Stimulated activated CD4-positive, alpha-beta T cell treated with anti-CD3 and anti-CD28 coated beads, Interleukin-2, amount 100 ng/mL, for 48 hours (primary cell): ENCODE data around the gene BPIFB2.

Experiments used
- DNase-seq, 2 donors: peaks; one replicate each; pipeline ENCODE4 v3.0.0-alpha.2; 2020

Gene BPIFB2

DNA sequence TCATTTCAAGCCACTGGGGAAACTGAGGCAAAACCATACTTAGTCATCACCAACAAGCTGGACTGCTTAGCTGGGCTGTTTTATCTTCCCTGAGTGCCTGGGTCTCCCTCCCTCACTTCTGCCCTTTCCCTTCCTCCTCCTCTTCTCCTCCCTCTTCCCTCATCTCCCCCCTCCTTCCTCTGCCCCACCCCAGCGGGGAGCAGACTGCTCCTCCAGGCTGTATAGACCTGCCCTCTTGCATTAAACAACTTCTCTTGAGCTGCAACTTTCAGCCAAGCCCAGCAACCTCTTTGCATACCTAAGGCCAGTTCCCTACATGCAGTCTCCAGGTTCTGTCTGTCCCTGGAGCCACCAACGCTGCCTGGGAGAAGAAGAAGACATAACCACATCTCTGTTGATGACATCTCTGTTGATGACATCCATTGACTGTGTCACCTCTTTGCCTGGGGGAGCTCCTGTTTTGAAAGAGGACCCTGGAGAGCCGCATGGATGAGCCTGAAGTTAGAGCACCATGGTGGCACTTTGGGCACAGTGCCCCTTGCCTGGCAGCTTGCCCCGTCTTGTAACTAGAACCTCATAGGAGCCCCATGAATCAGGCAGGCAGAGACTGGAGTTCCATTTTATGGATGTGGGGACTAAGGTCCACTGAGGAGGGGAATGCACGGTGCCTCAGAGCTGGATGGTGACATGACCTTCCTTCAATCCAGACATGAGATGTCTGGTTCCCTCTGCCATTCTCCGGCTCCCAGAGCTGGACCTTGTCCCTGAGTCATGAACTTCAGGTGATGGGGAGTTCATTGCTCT lies 16.1 kb downstream of the BPIFB2 start:
- DNase-seq: no peak

DNA sequence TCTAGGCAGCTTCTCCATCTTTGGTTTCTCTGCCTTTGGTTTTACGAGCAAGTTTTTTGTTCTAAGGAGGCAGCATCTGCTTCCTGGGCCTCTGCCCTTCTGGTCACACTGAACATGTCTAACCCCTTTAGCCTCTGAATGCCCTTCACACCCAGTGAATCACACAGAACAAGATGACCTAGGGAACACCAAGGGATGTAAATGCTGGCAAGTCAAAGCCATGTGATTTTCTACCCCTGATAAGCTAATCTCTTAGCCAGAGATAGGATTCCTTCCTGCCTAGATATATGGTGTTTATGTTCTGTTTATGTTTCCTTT lies 16.7 kb downstream of the BPIFB2 start:
- DNase-seq: no peak

DNA sequence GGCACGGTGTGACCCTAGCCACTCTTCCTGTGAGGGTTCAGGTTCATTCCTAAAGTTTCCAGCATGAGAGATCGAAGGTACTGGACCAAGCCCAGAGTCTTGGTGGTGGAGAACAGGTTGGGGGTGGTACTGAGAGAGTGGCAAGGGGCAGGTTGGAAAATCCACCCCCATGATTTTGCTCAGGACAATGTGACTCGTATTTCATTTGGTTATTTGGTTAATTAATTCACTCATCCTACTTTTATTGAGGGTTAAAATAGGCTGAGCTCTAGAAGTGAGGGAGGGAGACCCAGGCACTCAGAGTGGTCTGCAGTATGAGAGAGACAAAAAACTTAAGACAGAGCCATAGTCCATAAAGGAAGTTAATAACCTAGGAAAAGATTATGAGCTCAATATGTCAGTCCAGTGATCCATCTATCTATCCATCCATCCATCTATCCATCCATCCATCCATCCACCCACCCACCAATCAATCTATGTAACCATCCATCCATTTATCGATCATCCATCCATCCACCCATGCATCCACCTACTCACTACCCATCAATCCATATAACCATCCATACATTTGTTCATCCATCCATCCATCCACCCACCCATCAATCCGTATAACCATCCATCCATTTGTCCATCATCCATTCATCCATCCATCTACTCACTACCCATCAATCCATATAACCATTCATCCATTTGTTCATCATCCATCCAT lies 17.3 kb downstream of the BPIFB2 start:
- DNase-seq: no peak

DNA sequence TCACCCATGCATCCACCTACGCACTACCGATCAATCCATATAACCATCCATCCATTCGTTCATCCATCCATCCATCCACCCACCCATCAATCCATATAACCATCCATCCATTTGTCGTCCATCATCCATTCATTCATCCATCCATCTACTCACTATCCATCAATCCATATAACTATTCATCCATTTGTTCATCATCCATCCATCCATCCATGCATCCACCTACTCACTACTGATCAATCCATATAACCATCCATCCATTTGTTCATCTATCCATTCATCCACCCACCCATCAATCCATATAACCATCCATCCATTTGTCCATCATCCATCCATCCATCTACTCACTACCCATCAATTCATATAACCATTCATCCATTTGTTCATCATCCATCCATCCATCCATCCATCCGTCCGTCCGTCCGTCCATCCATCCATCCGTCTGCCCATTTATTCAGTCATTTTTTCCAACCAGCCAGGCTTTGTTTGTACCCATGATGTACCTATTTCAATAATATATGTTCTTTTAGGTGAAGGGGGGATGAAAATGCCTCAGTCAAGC lies 17.9 kb downstream of the BPIFB2 start:
- no peak for DNase-seq

DNA sequence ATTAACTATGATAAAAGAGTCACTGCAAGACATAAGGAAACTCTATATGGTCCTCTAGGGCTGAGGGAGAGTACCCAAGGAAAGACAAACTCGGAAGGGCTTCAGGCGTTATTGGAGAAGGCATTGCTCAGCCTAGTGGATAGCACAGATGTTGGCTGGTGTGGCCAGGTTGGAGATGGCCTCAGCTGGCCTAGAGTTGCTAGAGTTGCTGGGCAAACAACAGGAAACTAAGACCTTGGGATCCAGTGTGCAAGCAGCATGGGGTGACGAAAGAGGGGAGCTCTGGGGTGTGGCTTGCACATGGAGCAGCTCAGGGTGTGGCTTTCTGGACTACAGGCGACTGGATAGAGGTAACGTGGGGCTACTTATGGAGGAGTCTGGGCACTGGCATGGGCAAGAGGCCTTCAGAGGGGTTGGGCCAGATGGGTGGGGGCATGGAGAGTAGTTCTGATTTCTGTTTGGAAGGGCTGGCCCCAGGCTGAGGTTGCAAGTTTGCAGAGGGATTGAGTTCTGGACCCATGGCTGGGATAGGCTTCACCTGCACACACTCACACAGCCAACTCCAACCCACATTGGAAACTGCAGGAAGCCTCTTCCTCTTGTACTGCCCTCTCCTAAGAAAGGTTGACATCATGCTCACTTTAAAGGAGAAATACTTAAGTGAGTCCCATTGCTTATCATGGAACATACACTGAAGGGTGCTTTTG lies 18.7 kb downstream of the BPIFB2 start:
- DNase-seq: no peak

DNA sequence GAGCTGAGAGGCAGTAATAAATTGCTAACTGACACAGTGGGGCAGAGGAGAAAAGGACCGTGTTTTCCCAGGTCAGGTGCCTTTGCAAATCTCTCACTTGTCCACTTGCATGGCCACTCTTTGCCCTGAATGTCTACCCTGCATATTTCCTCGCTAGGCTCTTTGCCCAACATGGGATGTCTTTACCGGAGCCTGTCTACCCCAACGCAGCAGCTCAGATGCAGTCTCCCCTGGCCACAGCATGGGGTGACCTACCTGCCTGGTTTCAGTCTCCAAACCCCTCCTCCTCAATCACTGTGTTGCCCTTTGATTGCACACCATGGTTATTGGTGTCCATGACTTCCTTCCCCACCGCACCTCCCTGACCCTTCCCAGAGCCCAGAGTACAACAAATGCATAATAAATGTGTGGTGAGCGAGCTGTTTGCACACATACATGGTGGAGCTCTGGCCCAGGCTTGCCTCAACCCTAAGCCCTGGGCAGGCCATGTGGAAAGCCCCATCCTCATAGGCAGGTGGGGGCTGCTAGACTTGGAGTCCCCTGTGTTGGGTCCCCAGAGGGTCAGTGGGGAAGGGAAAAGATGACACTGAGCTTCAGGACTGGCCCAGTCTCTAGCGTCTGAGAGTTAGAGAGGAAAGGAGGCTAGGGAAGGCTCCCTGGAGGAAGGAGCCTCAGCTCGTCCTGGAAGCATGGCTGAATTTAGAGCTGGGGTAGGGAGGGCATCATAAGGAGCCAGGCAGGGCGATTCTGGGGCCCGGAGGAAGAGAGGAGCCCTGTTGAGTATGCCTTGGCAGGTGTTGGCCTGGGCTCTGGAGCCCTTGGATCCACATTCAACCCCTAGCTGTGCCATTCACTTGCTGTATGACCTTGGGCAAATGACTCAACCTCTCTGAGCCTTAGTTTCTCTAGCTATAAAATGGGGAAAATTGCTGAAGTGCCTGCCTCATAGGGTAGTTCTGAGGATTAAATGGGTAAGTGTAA lies 19.6 kb downstream of the BPIFB2 start:
- no peak for DNase-seq

DNA sequence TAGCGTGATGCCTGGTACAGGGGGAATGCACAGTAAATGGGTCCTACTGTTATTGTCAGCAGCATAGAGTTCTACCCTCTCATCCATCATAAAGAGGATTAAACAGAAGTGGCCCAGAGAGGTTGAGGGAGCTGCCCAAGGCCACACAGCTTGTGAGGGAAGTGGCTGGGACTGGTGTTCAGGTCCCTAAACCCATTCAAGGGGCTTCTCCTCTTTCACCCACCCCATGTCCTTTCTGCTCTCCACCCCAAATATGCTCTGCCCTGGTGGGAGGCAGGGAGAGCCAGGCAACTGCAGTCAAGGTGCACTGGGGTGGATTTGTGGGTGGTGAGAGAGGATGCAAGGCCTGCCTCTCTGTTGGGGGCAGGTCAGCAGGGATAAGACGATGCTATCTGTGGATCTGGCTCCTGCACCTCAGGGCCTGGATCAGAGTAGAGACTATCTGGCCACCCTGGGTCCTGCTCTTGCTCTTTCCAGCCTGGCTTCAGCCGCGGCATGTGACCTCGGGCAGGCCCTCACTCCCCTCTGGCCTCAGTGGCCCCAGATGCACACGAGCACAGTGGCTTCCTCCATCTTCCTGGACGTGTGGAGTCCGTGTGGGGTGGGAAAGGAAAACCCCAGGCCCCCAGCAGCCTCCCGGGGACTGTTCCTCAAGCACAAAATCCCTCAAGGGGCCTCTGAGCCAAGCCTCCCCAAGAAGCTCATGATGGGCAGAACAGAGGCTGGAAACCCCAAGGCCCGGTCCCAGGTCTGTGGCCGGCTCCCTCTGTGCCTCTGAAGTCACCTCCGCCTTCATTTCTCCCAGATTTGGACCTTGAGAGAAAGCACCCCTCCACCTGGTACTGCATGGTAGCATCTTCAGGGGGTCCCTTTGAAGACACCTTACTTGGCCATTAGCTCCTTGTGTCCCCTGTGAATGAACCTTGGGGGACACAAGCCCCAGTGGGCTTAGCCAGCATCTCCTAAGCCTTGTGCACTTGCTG lies 20.6 kb downstream of the BPIFB2 start:
- DNase-seq: no peak

DNA sequence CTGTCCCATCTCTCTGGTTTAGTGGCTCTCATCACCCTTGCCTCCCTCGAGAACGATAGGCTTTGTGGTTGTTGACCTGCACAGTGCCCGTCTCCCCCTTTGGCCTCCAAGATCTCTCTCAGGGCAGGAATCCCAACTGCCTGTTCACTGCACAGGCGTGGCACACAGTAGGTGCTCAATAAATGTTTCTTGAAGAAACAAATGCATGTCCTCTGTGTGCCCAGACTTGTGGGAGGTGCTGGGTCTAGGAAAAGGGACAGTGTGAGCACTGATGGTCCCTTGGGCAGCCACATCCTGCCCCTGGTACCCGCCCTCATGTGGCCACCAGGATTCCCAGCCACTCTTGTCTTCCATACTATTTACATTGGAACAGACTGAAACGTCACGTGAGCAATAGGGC lies 21.4 kb downstream of the BPIFB2 start:
- DNase-seq: no peak

DNA sequence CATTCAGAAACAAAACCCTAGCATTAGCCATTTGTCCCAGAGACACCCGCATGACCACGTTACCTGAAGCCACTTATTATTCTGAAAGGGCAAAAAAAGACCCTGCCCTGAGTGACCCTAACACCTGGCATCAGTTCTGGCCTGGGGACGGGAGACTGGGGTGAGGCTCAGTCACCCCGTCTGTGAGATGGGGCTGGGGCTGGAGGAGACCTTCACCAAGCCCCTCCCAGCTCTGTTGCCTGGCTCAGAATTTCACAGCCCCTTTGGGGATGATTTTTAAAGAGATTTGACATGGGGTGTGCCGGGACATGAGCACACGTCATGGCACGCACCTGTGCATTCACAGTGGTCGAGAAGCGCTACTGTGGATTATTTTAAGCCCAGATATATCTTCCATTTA lies 22.6 kb downstream of the BPIFB2 start:
- DNase-seq: no peak

DNA sequence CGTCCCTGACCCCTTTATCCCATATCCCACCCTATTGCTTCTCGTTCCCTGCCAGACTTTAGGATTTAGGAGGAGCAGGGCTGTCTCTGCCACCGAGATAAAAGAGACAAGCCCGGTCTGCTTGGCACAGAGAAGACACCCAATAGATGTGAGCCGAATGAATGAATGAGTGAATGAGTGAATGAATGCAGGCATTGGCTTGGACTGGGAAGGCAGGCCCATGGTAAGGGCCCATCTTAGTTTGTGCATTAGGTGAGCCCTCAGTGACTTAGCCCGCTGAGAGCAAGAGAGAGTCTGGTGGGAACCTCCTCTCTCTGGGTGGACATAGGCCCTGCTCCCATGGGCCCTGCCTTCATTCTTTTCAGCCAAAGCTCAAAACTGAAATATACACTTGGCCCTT lies 23.1 kb downstream of the BPIFB2 start:
- no peak for DNase-seq

DNA sequence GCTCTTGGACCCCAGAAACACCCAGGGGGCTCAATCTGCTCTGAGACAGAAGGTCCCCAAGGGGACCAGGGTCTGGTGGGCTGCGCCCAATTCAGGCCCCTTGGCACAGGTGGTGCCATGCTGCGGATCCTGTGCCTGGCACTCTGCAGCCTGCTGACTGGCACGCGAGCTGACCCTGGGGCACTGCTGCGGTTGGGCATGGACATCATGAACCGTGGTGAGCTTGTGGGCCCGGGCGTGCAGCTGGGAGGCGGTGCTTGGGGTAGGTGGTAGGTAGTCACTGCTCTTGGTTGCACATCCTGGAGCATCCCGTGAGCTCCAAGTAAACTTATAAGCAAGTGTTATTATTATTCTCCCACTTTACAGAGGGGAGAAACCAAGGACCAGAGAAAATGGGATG lies 24.0 kb downstream of the BPIFB2 start, which contains the start of gene BPIFB6:
Gene BPIFB6, plus strand, starts transcription at position 118 of the 400 bp plus-strand sequence. Its CDS starts 0 bp downstream, at position 118.
- DNase-seq: no peak

DNA sequence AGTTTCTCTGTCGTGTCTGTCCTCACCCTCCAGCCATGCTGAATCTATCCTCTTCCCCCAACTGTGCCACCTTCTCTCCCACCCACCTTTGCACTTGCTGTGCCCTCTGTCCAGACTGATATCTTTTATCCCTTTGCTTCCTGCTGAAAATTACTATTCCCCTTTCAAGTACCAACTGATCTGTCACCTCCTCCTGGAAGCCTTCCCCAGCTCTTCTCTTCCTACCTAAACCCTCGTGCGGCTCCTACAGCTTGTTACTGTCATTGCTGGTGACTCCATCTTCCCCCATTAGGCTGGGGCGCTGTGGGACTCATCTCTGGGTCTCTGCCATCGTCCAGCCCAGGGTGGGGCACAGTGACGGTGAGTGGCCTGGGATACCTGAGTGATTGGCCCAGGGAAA lies 25.1 kb downstream of the BPIFB2 start:
- DNase-seq: no peak

DNA sequence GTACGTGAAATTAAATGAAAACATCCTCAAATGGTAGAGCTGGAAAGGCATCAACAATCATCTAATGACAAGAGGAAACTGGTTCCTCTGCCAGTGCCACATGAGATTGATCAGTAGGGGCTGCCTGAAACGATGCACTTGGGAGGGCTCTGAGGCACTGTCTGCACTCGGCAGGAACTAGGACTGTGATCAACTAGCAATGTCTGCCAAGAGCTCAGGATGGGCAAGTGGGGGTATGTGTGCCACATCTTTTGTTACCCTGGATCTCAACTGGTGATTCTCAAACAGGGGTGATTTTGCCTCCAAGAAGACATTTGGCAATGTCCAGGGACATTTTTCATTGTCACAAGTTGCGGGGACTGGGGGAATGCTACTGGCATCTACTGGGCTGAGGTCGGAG lies 25.9 kb downstream of the BPIFB2 start:
- no peak for DNase-seq

DNA sequence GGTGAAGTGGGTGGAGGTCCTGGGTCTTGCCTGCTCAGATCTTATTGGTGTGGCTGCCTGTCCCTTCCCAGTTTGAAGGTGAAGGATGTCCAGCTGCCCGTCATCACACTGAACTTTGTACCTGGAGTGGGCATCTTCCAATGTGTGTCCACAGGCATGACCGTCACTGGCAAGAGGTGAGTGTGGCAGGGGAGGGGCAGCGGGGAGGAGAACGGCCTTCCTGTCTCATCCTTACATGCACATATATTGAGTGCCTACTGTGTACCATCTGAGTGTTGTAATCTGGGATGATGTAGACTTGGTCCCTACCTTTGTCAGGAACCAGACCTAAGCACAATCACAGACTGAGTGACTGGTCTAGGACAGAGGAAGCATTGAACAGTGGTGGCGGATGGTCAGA lies 26.6 kb downstream of the BPIFB2 start:
- DNase-seq: no peak

DNA sequence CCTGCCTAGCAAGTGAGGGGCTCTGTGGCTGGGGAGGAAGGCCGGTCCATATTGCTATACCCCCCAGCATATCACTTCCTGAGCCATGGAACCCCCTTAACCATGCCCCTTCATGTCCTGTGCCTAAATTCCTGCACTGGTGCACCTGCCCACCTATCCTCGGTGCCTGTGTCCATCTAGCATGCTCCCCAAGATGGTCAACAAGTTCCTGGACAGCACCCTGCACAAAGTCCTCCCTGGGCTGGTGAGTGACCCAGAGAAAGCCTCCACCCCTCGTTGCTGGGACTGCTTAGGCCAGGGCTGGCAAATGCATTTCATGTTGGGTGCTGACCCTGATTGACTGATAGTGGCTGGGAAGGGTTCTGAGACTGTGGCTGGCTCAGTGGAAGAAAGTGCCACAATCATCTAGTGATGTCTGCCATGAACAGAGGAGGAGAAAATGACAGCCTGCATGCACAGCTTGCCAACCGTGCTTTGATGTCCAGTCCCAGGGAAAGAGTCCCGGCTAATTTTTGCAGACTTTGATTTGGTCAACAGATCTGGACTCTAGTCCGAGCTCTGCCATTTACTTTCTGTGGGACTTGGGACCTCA lies 27.5 kb downstream of the BPIFB2 start:
- no peak for DNase-seq

DNA sequence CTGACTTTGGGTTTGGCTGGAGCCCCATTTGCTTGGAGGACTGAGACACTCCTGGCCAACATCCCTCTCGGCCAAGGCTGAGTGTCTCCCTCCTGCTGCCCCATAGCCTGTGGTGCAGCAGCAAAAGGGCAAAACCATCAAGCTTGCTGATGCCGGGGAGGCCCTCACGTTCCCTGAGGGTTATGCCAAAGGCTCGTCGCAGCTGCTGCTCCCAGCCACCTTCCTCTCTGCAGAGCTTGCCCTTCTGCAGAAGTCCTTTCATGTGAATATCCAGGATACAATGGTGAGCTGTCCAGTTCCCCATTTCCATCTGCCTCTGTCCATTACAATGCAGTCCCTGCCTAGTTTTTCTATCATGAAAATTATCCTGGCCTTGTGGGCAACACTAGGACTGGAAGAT lies 30.0 kb downstream of the BPIFB2 start:
- DNase-seq: no peak

DNA sequence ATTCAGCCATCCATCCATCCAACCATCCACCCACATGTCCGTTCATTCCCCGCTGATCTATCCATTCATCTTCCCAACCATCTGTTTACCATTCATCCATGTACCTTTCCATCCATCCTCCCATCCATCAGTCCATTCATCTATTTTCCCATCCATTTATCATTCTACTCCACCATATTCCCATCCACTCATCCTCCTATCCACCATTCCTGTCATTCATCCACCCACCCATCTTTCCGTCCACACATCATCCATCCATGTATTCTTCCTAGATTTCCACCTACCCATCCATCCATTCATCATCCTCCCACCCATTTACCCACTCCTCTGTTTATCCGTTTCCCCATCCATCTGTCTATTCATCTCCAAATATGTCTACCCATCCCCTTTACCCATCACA lies 30.7 kb downstream of the BPIFB2 start:
- DNase-seq: no peak

DNA sequence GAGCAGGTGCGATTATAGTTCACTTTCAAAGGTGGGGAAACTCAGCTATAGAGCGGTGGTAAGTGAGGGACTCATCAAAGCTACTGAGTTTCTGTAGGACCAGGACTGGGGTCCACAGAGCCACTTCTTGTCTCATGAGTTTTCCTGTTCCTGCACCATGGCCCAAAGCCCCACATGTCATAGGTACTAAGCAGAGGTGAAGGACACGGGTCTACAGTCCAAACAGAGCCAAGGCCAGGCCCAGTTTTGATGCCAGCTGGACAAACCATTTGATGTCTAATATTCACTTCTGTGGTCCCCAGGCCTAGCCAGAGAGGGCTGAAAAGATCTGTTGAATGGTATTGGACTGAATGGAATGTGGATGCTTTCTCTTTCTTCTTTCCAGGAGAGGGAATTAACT lies 34.9 kb downstream of the BPIFB2 start:
- DNase-seq: no peak

DNA sequence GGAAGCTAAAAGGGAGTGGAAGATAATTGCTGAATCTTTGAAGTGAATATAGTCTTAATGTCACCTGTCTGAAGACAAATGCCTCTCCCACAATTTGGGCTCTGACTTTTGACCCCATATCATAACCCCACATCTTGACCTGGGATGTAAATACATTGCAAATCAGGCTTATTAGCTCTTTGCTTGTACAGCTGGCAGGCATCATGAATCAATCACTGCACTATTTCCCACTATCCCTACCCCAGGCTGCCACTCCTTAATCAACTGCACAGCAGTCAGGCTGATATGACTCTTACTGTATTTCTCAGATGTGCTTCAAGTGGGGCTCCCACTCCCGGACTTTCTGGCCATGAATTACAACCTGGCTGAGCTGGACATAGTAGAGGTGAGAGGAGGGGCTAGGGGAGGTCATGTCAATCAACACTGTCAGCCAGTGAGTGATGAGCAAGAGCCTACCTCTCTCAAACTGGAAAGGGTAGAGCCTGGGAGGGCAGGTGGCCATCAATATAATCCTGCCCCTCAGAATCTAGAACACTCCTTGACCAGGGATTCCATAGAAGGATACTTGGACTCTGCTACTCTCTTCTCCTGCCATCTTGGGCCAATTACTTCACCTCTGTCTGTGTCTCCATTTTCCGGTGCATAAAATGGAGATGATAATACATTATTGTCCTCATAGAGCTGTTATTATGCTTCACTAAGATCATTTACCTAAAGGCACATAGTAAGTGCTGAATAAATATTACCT lies 35.7 kb downstream of the BPIFB2 start:
- DNase-seq: no peak

DNA sequence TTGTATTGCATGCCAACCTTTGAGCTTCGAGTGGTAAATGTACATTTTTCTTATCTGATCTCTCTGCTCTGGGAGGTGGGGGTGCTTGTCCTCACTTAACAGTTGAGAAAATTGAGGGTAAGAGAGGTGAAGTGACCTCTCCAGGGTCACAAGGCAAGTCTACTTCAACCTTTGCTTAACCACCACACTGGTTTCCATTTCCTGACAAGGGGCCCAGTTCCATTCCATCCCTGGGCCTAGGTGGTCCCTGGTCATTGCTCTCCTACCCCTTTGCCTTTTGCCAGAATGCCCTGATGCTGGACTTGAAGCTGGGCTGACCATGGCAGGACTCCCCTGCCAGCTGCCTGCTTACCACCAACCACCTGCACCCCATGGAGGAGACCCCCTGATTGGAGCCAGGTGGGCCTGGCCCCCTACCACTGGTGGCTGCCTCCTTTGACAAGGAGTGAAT lies 36.3 kb downstream of the BPIFB2 start:
- no peak for DNase-seq
